GM12873 (cell line): ENCODE results near the gene ALDH3B2.
A peak's percentile ranks its signal among the peaks of the same experiment; 100 is the strongest.

Experiments used
- TF ChIP-seq, protein P1 (sequence below): IDR thresholded peaks from 2 replicates; pipeline ENCODE4 v1.5.1; 2012; ENCODE audit warnings: low read depth, mild to moderate bottlenecking, moderate library complexity, low read length, control low read depth; ENCODE audit not compliant: insufficient read depth; ENCODE audit errors: missing control alignments

ALDH3B2 gene

DNA sequence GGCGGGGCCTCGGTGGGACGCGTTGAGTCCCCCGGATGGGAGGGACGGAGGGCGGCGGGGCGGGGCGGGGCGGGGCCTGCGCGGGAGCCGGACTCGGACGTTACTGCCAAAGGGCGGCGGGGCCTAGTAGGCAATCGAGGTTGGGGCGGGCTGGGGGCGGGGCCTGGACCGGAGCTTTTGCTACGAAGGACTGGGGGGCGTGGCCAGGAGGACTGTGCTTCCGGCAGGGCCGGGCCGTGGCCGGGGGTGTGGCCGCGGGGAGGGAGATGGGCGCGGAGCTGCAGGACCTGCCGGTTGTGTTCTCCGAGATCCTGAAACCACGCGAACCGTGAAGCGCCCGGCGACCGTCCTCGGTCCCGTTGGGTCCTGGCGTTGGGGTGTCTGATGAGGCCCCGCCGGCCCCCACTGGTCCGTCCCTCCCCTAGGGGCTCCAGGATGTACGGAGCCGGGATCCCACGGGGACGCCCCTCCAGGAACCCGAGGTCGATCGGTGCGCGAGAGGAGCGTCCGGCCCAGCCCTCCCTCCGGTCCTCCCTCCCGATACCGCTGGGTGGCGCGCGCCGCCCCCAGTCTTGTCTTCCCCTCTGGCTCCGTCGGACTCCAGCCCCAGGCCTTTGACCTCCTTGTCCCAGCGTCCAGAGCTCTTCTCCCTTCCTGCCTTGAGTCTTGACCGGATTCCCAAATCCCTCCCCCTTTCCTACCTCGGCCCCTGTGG, 44.0 kb downstream of the ALDH3B2 start:
- TF ChIP-seq, protein P1, sequence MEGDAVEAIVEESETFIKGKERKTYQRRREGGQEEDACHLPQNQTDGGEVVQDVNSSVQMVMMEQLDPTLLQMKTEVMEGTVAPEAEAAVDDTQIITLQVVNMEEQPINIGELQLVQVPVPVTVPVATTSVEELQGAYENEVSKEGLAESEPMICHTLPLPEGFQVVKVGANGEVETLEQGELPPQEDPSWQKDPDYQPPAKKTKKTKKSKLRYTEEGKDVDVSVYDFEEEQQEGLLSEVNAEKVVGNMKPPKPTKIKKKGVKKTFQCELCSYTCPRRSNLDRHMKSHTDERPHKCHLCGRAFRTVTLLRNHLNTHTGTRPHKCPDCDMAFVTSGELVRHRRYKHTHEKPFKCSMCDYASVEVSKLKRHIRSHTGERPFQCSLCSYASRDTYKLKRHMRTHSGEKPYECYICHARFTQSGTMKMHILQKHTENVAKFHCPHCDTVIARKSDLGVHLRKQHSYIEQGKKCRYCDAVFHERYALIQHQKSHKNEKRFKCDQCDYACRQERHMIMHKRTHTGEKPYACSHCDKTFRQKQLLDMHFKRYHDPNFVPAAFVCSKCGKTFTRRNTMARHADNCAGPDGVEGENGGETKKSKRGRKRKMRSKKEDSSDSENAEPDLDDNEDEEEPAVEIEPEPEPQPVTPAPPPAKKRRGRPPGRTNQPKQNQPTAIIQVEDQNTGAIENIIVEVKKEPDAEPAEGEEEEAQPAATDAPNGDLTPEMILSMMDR, result peak; percentile 84

GRCh38 chr11:67629386-67630227, 44.8 kb downstream of the ALDH3B2 start, which contains the start of gene NUDT8:
Gene NUDT8 (minus strand): TSS chr11:67629937. CDS start chr11:67629911, 26 bp downstream.
- TF ChIP-seq, protein P1, result peak; percentile 89

DNA sequence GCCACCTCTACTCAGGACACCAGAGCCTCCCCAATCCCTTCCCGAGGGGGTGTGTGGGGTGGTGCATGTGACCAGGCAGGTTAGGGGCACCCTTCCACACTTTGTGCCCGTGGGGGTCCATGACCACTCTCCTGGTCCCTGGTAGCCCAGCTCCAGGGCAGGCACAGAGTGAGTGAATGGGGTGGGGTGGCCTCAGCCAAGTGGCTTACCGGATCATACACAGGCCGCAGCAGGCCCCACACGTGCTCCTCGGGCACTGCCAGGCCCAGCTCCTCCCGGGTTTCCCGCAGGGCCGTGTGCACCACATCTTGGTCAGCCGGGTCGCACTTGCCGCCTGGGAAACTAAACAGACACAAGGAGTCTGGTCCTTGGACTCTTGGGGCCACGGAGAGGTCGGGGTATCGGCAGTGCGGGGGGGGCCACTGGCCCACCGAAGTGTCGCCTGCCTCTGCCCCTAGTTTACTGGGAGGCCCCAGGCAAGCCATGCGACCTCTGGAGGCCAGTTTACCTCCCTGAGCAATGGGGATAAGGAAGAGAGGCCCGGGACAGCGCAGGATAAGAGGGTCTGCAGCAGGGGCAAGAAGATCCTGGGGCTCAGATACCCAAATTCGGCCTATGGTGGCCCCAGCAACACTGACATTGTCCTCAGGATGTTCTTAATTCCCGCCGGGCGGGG, 45.6 kb downstream of the ALDH3B2 start:
- TF ChIP-seq, protein P1, result no peak

DNA sequence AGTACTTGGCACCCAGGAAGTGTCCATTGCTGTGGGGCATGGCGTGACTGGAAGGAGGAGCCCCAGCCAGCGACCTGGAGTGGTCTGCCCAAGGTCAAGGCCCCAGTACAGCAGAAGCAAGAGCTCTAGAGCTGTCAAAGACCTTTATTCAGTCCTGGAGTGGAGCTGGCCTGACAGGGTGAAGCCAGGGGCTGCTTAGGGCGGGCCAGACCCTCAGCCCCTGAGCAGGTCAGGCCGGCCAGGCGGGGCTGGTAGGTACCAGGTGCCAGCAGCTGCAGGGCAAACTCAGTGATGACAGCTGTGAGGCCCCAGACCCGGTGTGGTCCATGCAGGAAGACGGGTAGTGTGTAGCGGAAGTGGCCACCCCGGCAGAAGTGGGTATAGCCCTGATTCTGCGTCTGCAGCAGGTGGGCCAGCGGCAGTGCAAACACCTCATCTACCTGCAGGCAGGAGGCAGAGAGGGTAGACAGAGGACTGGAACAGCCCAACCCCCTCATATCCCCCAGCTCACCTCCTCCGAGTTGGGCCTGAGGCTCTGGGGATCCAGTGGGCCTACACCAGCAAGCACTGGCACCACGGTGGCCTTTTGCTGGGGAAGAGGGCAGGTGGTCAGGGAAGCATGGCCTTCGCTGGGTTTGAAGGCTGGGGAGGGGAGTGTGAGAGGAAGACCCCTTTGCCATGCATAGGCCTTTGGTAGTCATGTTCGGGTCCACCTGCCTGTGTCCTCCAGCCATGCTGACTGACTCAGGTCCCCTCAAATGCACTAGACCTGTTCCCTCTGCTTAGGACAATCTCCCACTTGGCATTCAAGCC, 46.4 kb downstream of the ALDH3B2 start:
- TF ChIP-seq, protein P1, result no peak

GRCh38 chr11:67627441-67627811, 47.0 kb downstream of the ALDH3B2 start:
- TF ChIP-seq, protein P1, result no peak

GRCh38 chr11:67626970-67627369, 47.5 kb downstream of the ALDH3B2 start:
- TF ChIP-seq, protein P1, result no peak
